Skin epidermis (tissue), 12 donors: ENCODE results near the gene BLOC1S1.

Experiments
- H3K27ac ChIP-seq, 21 experiments: fragments of 200-600 bp; sonication (generic) in 11 of 21; one replicate each; pipeline ENCODE4 v1.5.0; 2020; ENCODE audit warnings: mild to moderate bottlenecking in 3 of 21, inconsistent platforms in 2 of 21, moderate library complexity in 2 of 21
- H3K4me3 ChIP-seq, 7 experiments: fragments of 200-600 bp; sonication (generic) in 2 of 7; one replicate each; pipeline ENCODE4 v1.5.0; 2020; ENCODE audit warnings: inconsistent platforms in 2 of 7, mild to moderate bottlenecking in 2 of 7, moderate library complexity in 1 of 7

Gene BLOC1S1

DNA sequence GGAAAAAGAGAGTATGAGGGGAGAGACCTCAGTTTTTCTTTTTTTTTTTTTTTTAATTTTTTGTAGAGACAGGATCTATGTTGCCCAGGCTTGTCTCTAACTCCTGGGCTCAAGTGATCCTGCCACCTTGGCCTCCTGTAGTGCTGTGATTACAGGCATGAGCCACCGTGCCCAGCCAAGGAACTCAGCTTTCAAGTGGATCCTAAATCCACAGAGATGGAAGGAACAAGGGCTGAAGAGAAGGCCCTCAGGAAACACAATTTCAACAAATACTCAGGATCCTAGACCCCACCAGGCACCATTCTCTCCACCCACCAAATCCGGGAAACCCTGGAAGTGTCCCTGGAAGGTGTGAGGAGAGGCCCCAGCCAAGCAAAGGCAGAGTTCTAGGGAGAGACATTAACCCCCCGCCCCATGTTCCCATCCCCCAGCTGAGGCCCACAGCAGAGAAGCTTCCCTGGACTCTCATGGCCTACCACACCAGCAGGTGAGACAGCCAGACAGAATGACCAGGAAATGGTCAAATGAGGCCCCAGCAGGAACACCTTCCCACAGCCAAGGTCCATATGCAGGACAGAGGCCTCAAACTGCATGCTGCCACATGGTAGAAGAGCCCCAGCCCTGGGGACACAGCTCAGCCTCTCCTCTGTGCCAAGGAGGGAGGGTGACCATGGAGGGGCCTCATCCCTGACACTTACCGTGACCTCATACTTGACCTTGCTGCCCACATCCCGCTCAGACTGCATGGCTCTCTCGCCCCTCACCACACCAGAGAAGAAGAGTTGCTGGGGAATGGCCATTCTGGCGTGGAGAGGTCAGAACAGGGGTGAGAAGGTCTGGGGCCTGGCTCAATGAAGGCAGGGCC lies 22.3 kb upstream of the BLOC1S1 start:
- Histone ChIP-seq H3K27ac (no peak overlapping the region), H3K4me3 (no peak overlapping the region)

DNA sequence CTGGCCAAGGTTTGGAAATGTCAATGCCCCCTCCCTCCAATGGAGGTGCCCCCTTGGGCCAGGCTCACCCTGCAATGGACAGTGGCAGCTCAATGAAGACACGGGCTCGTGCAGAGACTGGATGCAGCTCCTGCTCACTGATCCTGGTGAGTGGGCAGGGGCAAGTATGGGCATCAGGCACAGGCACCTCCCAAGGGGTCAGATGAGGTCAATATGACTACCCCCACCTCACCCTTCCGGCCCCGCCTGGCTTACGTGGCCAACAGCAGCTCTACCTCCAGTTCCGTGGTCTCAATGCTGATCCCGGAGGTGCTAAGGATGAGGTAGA lies 21.7 kb upstream of the BLOC1S1 start:
- Histone ChIP-seq H3K4me3 (no peak overlapping the region), H3K27ac (no peak overlapping the region)

DNA sequence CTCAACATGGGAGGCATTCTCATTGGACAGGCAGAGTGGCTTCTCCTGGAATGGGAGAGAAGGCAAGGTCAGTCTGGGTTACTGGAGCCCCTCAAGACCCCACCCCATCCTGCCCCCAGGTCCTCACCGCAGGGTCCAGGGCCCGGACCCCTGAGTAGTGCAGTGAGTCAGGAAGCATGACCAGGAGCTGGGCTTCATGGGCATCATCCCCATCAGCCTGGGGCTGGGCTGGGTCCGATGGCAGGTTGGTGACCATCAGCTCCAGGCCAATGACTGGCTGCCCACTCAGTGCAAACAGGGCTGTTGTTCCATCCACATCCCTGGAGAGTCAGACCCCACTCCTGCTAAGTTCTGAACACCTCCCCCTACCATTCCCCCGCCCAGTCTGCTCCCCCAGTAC lies 21.2 kb upstream of the BLOC1S1 start:
- no peak overlapping the region for H3K4me3 ChIP-seq
- no peak overlapping the region for H3K27ac ChIP-seq

DNA sequence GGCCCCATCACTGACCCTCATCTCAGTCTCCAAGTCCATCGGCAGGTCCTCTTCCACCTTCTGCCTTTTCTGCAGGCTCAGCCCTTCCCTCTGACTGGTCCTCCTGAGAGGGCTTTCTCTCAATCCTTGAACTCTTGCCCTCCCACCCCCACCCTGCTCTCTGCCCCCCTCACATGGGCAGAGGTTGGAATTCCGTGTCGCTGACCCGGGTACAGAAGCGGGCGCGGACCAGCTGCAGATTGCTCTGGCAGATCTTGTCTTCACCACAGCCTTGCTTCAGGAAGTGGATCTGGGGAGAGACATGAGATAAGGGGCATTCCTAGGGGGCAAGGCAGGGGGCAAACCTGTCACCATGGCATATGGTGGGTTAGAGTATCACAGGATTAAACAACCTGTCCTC lies 20.5 kb upstream of the BLOC1S1 start:
- no peak overlapping the region for H3K4me3 ChIP-seq
- H3K27ac ChIP-seq, result no peak overlapping the region

DNA sequence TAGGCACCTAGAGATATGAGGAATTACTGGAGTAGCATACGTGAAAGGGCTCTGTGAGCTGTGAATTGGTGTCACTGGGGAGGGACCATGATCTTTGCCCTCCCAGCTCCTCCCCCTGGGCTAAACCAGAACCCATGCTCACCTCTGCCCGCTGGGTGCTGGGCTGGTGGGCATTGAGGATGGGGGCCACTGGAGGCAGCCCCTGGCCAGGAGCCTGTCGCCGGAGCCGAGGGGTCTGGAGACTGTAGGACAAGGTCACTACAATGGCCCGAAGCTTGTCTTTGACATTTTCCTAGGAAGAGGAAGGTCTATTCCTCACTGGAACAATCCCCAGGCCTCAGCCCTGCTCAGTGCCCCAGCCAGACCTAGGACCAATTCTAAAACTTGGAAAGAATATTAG lies 19.7 kb upstream of the BLOC1S1 start:
- H3K4me3 ChIP-seq, result no peak overlapping the region
- no peak overlapping the region for H3K27ac ChIP-seq

DNA sequence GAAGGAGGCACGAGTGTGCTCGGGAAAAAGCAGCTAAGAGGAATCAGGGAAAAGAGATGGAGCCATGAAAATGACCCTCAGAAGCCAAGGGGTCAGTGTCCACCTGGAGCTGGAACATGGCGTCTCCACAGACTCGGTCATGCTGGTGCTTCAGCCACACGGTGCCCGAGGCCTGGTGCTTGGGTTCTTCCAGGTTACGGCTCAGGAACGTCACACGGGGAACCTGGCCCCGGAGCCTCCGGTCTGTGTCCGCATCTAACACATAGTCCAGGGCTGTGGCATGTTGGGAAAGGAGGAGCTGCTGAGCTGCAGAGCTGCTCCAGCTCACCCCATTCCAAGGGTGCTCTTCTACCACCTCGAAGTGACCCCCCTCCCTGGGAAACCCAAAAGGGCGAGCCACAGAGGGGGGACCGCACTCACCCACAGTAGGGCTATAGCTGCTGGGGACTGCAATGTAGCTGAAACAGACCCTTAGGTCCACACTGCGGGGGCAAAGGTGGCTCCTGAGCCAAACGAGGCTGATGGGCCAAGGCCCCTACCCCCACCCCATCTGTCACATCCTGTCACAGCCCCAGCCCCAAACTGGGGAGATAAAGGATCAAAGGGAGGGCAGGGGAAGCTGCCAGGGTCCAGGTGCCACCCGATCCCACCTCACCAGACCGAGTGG lies 18.9 kb upstream of the BLOC1S1 start:
- Histone ChIP-seq H3K27ac (no peak overlapping the region), H3K4me3 (no peak overlapping the region)

DNA sequence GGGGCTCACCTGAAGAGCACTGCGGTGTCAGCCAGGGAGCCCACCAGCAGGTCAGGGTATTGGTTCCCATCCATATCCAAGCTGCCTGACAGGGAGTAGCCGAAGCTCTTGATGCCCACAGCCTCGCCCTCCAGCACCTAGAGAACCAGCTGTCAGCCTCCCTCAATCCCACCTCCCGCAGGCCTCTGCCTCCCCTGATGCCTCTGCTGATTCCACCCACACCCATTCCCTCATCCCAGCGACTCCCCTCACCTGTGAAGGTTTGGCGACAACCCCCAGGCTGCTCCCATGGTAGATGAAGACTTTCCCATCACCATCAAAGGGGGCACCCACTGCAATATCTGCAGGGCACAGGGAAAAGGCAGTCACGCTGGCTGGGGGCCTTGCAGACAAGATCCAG lies 18.2 kb upstream of the BLOC1S1 start:
- Histone ChIP-seq H3K27ac (no peak overlapping the region), H3K4me3 (no peak overlapping the region)

DNA sequence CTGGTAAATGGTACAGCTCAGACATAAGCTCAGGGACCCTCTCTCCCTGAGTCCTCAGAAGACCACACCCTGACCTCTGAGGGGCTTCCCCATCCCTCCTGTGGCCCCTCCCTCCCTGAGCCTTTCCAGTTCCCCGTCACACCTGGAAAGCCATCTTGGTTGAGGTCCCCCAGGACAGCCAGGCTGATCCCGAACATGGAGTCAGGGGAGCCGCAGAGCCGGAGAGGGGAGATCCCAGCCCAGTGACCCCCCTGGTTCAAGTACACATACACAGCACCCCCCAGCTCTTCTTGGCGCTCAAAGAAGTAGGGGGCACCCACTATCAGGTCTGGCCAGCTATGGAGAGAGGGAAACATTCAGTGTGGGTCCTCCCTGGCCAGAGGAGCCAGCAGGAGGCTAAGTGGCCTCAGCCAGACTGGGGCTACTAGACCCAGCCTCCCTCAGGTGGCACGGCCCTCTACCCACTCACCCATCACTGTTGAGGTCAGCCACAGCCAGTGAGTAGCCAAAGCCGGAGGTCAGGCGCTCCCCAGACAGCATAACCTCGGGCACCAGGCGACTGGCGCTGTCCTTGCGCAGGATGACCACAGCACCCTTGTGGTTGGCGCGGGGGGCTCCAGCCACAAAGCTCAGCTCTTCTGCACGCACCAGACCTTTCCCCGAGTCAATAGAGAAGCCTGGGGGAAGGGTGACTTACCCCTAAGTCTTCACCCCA lies 17.4 kb upstream of the BLOC1S1 start:
- no peak overlapping the region for H3K4me3 ChIP-seq
- H3K27ac ChIP-seq, result no peak overlapping the region

DNA sequence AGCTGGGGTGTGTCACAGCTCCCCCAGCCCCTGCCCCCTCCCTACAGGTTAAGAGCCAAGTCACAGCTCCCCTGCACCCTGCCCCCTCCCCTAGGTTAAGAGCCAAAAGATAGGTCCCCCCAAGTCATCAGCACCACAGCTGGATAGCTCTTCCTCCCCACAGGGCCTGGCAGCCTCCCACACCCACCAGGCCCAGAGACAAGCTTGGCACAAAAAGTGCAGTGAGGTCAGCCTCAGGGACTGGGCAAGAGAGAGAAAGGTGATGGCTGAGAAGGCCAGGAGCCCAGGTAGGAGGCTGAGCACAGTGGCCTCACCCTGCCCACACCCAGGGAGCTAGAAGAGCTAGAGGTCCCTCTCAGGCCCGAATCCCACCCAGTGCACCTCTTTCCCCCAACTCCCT lies 16.9 kb upstream of the BLOC1S1 start:
- no peak overlapping the region for H3K27ac ChIP-seq

DNA sequence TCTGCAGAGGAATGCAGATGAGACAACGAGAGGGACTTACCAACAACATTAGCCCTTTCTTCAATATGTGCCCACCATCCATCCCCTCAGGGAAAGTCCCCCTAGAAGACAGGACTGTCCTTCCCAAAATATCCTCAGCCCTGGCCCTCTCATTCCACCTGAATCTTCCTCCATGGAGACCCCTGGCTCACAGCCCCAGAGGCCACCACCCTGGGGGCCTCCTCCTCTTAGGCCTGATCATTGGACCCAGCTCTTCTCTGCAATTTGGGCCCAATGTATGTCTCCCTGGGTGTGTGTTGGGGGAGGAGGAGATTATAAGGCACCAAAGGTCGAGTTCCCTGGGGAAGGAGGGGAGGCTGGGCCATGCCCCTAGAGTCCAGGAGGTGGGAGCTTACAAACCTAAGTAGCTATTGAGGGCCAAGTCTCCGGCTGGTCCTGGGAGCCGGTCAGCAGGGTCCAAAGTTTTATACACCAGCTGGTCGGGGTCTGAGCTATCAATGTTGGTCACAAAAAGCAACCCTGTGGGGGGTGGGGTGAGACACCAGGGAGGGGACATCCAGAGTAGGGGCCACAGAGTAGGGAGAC lies 16.3 kb upstream of the BLOC1S1 start:
- H3K4me3 ChIP-seq, result no peak overlapping the region
- H3K27ac ChIP-seq, result no peak overlapping the region

More for the DNA sequence above, 16.9 kb upstream of the BLOC1S1 start:
- H3K4me3 ChIP-seq, result no peak overlapping the region

DNA sequence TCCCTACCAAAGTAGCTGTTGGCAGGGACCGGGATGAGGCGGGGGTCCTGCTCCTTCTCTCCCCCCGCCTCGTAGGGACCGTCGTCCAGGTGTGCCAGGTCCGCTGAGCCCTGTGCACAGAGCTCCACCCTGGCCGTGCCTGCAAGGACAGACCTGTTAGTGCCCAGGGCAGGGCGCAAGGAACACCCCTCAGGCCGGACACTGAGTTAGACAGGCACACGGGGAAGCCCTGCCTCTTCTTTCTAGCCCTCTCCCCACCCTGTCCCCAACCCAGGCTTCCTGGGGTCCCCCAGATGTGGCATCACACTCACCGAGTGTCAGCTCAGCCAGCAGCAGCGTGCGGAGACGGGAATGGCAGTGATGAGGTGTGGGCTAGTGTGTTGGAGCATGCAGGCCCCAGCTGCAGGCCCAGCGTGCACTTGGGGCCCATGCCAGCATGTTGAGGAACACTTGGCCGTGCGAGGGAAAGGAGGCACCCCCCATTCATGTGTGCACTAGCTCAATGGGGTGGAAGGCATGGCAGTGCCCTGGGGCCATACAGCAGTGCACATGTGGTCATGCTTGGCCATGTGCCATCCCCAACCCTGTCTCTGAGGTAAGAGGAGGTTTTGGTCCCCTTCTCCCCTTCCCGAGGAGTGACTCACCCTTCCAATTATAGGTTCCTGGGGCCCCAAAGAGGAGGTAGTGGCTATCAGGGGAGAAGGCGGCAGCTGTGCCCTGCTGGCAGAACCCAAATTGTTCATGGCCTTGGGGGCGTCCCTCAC lies 15.4 kb upstream of the BLOC1S1 start:
- Histone ChIP-seq H3K4me3 (no peak overlapping the region), H3K27ac (no peak overlapping the region)

DNA sequence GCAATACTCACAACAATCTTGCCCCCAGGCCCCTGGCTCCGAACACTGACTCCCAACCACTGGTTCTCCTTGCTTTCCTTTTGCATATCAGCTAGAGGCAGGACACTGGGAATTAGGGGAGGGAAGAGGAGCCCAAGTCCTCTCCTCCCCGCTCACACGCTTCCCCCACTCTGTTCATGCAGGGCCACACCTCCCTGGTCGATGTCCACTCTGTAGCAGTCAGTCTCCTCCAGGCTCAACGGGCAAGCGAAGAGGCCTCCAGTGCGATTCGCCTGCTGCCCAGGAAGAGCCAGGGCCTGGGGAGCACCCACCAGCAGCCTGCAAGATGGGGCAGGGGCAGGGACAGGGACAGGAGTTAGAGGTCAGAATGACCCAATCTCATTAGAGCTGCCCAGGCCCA lies 13.0 kb upstream of the BLOC1S1 start:
- Histone ChIP-seq H3K27ac (no peak overlapping the region), H3K4me3 (no peak overlapping the region)

DNA sequence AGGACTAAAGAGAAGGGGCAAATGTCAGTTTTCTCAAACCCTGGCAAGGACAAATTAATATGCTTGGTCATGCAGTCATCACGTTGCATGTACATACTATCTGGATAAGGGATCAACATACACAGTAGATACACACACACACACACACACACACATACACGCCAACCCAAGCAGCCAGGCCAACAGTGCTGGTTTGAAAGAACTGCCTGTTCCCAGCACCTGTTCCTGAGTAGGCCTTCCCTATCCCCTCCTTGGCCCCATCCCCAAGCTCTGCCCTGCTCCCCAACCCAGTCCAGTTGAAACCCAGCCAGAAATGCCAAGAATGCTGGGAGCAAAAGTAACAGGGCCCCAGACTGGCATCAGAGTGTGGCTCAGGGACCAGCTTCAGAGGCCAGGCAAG lies 12.6 kb upstream of the BLOC1S1 start:
- no peak overlapping the region for H3K4me3 ChIP-seq
- peak overlapping the region in 1 of 21 experiments; percentile 63 for H3K27ac ChIP-seq

DNA sequence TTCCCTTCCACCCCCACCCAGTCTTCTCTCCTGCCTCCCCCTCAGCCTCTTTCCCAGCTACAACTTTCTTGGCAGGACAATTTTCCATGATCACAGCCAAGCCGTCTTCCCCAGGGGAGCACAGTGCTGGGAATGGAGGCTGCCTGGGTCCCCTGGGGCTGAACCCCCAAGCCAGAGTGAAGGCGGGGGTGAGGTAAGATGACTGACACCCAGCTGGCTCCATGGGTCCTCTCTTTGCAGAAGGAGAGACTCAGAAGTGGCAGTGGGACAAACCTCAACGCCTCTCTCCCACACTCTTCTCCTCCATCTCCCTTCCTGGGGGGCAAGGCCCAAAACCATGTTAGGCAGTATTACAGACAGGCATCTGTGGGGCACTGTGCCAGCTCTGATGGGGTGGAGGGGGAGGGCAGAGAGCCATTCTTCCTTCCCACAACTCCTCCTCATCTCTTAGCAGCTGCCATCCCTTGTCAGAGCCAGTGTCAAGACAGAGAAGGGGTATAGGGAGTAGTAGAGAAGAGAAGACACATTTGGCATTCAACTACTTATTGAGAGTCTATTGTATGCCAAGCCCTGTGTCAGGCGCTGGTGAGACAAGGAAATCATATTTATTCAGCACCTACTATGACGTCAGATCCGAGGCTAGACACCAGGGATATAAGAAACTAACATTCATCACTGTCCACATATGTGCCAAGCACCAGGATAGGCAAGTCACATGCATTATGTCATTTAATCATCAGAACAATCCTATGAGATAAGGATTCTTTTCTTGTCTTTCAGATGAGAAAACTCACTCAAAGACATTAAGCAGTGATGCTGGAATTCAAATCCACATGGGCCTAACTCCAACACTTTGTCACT lies 11.7 kb upstream of the BLOC1S1 start:
- Histone ChIP-seq H3K4me3 (no peak overlapping the region), H3K27ac (peak overlapping the region in 1 of 21 experiments; percentile 63)

DNA sequence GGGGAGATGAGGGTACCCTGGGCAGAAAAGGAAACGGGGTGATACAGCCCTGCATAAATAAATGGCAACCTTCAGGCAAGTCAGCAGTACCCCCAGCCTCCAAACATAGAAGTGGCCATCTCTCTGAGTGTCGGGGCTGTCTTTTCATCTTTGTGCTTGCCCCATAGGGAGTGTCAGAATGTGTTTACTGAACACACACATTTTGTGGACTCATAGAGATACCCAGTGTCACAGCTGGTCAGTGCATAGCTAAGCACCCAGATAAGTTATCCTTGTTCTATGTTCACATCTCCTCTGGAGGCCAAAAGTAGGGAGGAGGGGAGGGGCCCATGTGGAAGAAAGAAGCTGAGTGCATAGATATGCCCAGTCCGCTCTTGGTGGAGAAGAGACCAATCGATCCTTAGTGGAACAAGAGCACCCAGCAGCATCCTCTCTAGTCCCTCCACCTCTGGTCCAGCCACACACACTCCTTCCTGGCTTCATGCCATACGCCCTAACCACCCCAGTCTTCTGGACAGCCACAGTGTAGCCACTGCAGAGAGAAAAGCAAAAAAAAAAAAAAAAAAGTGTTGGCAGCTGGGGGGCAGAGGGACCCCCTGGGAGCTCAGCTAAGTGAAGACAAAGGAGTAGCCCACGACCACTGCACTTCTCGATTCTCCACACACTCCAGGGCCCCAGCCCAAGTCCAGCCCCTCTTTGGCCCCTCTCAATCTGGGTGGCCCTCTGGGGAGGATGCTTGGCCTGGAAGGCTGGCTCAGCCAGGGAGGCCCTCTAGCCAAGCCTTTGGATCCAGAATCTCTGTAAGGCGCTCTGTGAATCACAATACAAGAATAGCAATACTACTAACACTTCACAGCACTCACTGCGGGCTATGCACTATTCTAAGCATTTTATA lies 10.8 kb upstream of the BLOC1S1 start:
- Histone ChIP-seq H3K4me3 (peak overlapping the region in 1 of 7 experiments; percentile 23), H3K27ac (no peak overlapping the region)

DNA sequence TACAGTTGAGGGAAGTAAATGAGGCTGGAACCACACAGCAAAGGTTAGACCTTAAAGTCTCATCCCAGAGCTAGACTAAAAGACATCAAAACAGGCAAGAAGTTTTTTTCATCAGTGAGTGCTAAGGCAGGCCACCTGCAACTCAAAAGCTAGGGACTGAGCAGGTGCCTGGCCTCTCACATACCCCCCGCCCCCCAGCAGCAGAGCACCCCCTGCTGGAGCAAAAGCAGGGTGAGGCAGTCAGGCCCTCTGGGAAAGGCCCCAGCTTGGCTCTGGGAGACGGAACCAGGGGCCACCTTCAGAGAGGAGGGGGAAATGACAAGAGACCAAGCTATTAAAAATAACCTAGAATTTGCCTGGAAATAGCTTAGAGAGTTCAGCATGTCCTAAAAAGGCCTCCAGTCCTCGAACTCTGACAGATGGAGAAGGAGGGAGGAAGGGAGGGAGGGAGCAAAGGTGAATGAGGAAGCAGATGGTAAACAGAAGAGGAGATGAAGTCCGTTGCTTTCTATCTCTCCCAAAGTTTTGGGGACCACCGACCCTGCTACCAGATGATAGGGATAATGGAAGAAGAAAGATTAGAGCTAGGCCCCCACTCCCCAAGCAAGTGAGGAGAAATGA lies 10.0 kb upstream of the BLOC1S1 start:
- Histone ChIP-seq H3K4me3 (peak overlapping the region in 2 of 7 experiments; percentile 23 to 37), H3K27ac (peak overlapping the region in 2 of 21 experiments; percentile 3 to 31)

DNA sequence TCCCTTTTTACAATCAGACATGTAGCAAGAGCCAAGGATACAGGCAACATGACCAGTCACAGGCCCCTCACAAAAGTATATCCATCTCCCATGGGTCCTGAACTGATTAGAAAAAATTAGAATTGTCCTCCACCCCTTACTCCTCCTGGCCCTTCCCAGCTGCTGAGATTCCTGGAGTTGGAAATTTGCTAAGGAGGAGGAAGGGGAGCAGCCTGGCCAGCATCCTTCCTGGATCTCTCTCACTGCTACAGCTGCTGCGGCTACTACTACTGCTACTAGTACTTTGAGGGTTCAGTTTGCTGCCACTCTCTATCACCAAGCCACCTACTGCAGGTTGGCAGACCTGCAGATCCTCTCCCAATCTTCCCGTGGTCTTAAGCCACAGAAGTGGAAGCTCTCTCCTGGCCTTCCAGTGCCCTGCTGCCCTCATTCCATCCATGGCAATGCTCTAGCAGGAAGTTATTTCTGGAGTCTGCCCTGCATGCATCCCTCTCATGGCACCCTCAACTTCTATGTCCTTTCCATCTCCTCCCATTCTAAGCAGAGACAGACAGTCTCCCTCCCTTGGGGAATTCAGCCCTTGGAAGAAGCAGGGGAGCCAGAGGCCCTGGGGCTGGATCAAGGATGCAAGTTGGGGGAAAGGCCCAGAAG lies 9.2 kb upstream of the BLOC1S1 start:
- peak overlapping the region; percentile 23 to 55 (median 37) for H3K4me3 ChIP-seq
- H3K27ac ChIP-seq, result peak overlapping the region in 4 of 21 experiments; percentile 3 to 47 (median 24)
